ENCODE results near the gene ZSCAN31. TPM values are rescaled to one million over a fixed set of nuclear protein-coding genes. Genes with fewer than 3 reads are reported as not detected.

ZSCAN31 gene
- polyA plus RNA-seq, 3 donors, result 0.25 to 0.35 TPM; not detected in 1

GRCh38 chr6:28371280-28371679, 35.3 kb upstream of the ZSCAN31 start:
- H3K4me2 ChIP-seq (replicated peaks; ENCODE audit: extremely low read depth, low read length, poor library complexity, severe bottlenecking), result no peak overlapping the region
- intact Hi-C loops (cut with micrococcal nuclease), result no loop called here
- no peaks in the 10 kb centered on the region for H3K79me2 ChIP-seq (ENCODE audit: insufficient read depth, low read length)
- H3K9me3 ChIP-seq (replicated peaks in 1 of 2; ENCODE audit: control insufficient read depth in 1 of 2, insufficient read depth in 1 of 2, low read length in 2 of 2), result no peaks in the 10 kb centered on the region
- H3K27ac ChIP-seq (ENCODE audit: low read depth in 1 of 2, low read length in 2 of 2), result no peak overlapping the region
- H3K4me1 ChIP-seq (ENCODE audit: control insufficient read depth in 1 of 2, insufficient read depth in 2 of 2, low read length in 2 of 2), result peaks cover 10 to 11% of the 10 kb centered on the region in 2 donors
- Mint-ChIP-seq H3K27me3 (ENCODE audit: low read depth in 3 of 3) (no peaks in the 10 kb centered on the region), H3K4me3 (no peak overlapping the region), H3K27ac (no peak overlapping the region), H3K36me3 (peaks cover 5 to 6% of the 10 kb centered on the region in 2 donors), H3K4me1 (peaks cover 9% of the 10 kb centered on the region), H3K9me3 (no peaks in the 10 kb centered on the region)
- H2AFZ ChIP-seq (ENCODE audit: insufficient read depth, low read depth, low read length, poor library complexity, severe bottlenecking), result no peak overlapping the region
- no peak for TF ChIP-seq CTCF (IDR thresholded peaks at IDR 0.05)
- no peak overlapping the region for H3K4me3 ChIP-seq (replicated peaks in 1 of 3; ENCODE audit: low read depth in 2 of 3, low read length in 3 of 3)
- H3K9ac ChIP-seq (ENCODE audit: insufficient read depth, low read length, poor library complexity, severe bottlenecking), result no peak overlapping the region
- no peaks in the 10 kb centered on the region for H4K20me1 ChIP-seq (ENCODE audit: insufficient read depth, low read length)
- no peaks in the 10 kb centered on the region for H3K27me3 ChIP-seq (ENCODE audit: control insufficient read depth in 2 of 2, insufficient read depth in 2 of 2, low read length in 2 of 2)
- DNase-seq, result no peak
- WGBS (ENCODE audit: insufficient coverage), result no CpG with 5 or more reads among the region's 1 CpG
- H3K36me3 ChIP-seq (replicated peaks in 1 of 2; ENCODE audit: control insufficient read depth in 1 of 2, insufficient read depth in 2 of 2, low read length in 2 of 2), result peaks cover 0 to 10% of the 10 kb centered on the region in 2 donors

- no peaks in the 10 kb centered on the region for H3K79me2 ChIP-seq (ENCODE audit: insufficient read depth, low read length)
- H3K36me3 Mint-ChIP-seq, result peaks cover 11 to 12% of the 10 kb centered on the region in 2 donors
- no peak overlapping the region for H3K4me2 ChIP-seq (replicated peaks; ENCODE audit: extremely low read depth, low read length, poor library complexity, severe bottlenecking)
- H3K27ac ChIP-seq (ENCODE audit: low read depth in 1 of 2, low read length in 2 of 2), result no peak overlapping the region
- no CpG with 5 or more reads among the region's 2 CpGs for WGBS (ENCODE audit: insufficient coverage)
- no peak overlapping the region for H2AFZ ChIP-seq (ENCODE audit: insufficient read depth, low read depth, low read length, poor library complexity, severe bottlenecking)
- H3K9ac ChIP-seq (ENCODE audit: insufficient read depth, low read length, poor library complexity, severe bottlenecking), result no peak overlapping the region
- no peaks in the 10 kb centered on the region for H3K9me3 Mint-ChIP-seq
- no peaks in the 10 kb centered on the region for H3K27me3 Mint-ChIP-seq (ENCODE audit: low read depth in 3 of 3)
- no peak for DNase-seq
- intact Hi-C loops (cut with micrococcal nuclease), result no loop called here
- no peaks in the 10 kb centered on the region for H3K27me3 ChIP-seq (ENCODE audit: control insufficient read depth in 2 of 2, insufficient read depth in 2 of 2, low read length in 2 of 2)
- H3K4me1 ChIP-seq (ENCODE audit: control insufficient read depth in 1 of 2, insufficient read depth in 2 of 2, low read length in 2 of 2), result peaks cover 10 to 11% of the 10 kb centered on the region in 2 donors
- no peak overlapping the region for H3K4me3 ChIP-seq (replicated peaks in 1 of 3; ENCODE audit: low read depth in 2 of 3, low read length in 3 of 3)
- no peak overlapping the region for H3K27ac Mint-ChIP-seq
- no peak overlapping the region for H3K4me3 Mint-ChIP-seq
- peaks cover 8 to 17% of the 10 kb centered on the region in 2 donors for H3K36me3 ChIP-seq (replicated peaks in 1 of 2; ENCODE audit: control insufficient read depth in 1 of 2, insufficient read depth in 2 of 2, low read length in 2 of 2)
- no peak for TF ChIP-seq CTCF (IDR thresholded peaks at IDR 0.05)
- H3K9me3 ChIP-seq (replicated peaks in 1 of 2; ENCODE audit: control insufficient read depth in 1 of 2, insufficient read depth in 1 of 2, low read length in 2 of 2), result no peaks in the 10 kb centered on the region
- H3K4me1 Mint-ChIP-seq, result peaks cover 9% of the 10 kb centered on the region
- H4K20me1 ChIP-seq (ENCODE audit: insufficient read depth, low read length), result no peaks in the 10 kb centered on the region
These were observed 34.5 kb upstream of the ZSCAN31 start for GRCh38 chr6:28370440-28370839.
